WTC11 (cell line): ENCODE results near the gene YTHDF1.

ENCODE experiments used
- ATF3 ChIP-seq: sonication (generic); formaldehyde crosslinking; conservative IDR thresholded peaks from 2 replicates; pipeline ENCODE4 v1.8.1; 2022; ENCODE audit warnings: mild to moderate bottlenecking, missing genetic modification reagents
- CBFB ChIP-seq: sonication (generic); formaldehyde crosslinking; IDR thresholded peaks from 2 replicates; pipeline ENCODE4 v1.8.1; 2022; ENCODE audit warnings: mild to moderate bottlenecking, low read depth, missing genetic modification reagents
- CTCF ChIP-seq: fragments of 200-600 bp; IDR thresholded peaks from 2 replicates; pipeline ENCODE4 v1.8.0; 2022; ENCODE audit warnings: antibody characterized with exemption
- HMGXB4 ChIP-seq: sonication (generic); formaldehyde crosslinking; IDR thresholded peaks from 2 replicates; pipeline ENCODE4 v1.8.1; 2023; ENCODE audit warnings: mild to moderate bottlenecking, moderate library complexity, missing genetic modification reagents
- MAX ChIP-seq: sonication (generic); formaldehyde crosslinking; IDR thresholded peaks from 2 replicates; pipeline ENCODE4 v1.8.0; 2022; ENCODE audit warnings: mild to moderate bottlenecking, missing genetic modification reagents
- MLX ChIP-seq: sonication (generic); formaldehyde crosslinking; IDR thresholded peaks from 2 replicates; pipeline ENCODE4 v1.8.1; 2023; ENCODE audit warnings: mild to moderate bottlenecking, missing genetic modification reagents, moderate library complexity
- NFE2L1 ChIP-seq: sonication (generic); formaldehyde crosslinking; IDR thresholded peaks from 2 replicates; pipeline ENCODE4 v1.8.1; 2023; ENCODE audit warnings: missing genetic modification reagents
- NFYB ChIP-seq: sonication (generic); formaldehyde crosslinking; conservative IDR thresholded peaks from 2 replicates; pipeline ENCODE4 v1.8.0; 2022; ENCODE audit warnings: low read depth, missing genetic modification reagents
- PRRX2 ChIP-seq: fragments of 250-450 bp; sonication (Bioruptor Pico); IDR thresholded peaks from 2 replicates; pipeline ENCODE4 v1.8.0; 2021; ENCODE audit warnings: mild to moderate bottlenecking
- USF2 ChIP-seq: sonication (generic); formaldehyde crosslinking; IDR thresholded peaks from 2 replicates; pipeline ENCODE4 v1.8.1; 2023; ENCODE audit warnings: mild to moderate bottlenecking, missing genetic modification reagents, moderate library complexity
- ZNF396 ChIP-seq: fragments of 250-450 bp; sonication (Bioruptor Pico); IDR thresholded peaks from 2 replicates; pipeline ENCODE4 v1.8.0; 2021; ENCODE audit warnings: mild to moderate bottlenecking, moderate library complexity, borderline replicate concordance

GRCh38 chr20:63177785-63178445 lies 38.0 kb downstream of the YTHDF1 start:
- TF ChIP-seq ZNF396 (no peak), CTCF (no peak), ATF3 (CRISPR knock-in tag) (no peak), USF2 (no peak), MLX (CRISPR knock-in tag) (no peak), PRRX2 (CRISPR knock-in tag) (no peak), MAX (CRISPR knock-in tag) (no peak), NFE2L1 (CRISPR knock-in tag) (no peak), CBFB (CRISPR knock-in tag) (no peak), HMGXB4 (no peak; the same call in 1 of the 2 replicates), NFYB (CRISPR knock-in tag) (no peak)
